GM21423 (cell line): ENCODE measurements around the gene ITGB2.

ENCODE experiments used
- ATAC-seq: cut with Tn5 transposase; IDR thresholded peaks from one replicate; pipeline ENCODE4 v1.9.1; 2021; ENCODE audit warnings: mild to moderate bottlenecking, moderate library complexity; ENCODE audit not compliant: unreplicated experiment

ITGB2 gene

DNA sequence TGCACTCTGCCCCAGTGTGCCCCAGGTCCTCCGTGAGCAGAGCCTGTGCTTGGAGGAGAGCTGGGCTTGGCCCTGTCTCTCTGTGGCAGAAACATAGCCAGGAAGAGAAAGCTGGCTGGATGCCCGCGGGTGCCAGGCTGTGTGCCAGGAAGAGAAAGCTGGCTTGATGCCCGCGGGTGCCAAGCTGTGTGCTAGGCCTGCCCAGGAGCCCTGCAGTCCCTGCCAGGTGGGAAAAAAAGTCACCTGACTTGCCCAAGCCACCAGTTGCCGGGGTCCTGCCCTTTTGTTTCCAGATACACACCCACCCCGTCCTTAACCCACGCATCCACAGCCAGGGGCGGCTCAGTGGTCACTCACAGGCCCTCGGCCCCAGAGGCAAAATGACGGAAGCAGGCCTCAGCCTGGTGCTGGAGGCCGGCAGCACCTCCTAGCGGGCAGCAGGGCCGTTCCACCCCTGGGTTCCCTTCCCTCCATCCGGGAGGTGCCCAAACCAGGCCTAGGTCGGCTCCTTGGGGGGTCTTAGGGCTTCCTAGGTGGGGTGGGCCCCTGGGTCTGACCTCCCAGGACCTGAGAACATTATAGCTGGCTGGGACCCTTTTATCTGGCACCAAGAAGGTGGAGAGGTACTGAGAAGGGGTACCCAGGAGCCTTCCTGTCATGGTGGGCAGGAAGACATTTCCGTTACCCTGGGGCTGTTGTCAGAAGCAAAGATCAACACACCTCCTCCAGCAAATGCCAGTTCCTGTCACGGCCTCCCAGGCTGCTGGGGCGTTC lies 9.1 kb downstream of the ITGB2 start:
- no peak for ATAC-seq

DNA sequence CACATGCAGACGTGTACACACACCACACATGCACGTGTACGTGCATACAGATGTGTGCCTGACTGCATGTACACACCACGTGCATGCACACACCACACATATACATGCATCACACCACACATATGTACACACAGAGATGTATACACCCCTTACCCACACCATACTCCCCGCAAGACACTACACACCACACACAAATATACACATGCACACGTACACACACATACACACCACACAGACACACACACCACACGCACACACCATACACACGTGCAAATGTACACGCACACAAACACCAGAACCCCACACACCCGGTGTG lies 9.7 kb downstream of the ITGB2 start:
- no peak for ATAC-seq

DNA sequence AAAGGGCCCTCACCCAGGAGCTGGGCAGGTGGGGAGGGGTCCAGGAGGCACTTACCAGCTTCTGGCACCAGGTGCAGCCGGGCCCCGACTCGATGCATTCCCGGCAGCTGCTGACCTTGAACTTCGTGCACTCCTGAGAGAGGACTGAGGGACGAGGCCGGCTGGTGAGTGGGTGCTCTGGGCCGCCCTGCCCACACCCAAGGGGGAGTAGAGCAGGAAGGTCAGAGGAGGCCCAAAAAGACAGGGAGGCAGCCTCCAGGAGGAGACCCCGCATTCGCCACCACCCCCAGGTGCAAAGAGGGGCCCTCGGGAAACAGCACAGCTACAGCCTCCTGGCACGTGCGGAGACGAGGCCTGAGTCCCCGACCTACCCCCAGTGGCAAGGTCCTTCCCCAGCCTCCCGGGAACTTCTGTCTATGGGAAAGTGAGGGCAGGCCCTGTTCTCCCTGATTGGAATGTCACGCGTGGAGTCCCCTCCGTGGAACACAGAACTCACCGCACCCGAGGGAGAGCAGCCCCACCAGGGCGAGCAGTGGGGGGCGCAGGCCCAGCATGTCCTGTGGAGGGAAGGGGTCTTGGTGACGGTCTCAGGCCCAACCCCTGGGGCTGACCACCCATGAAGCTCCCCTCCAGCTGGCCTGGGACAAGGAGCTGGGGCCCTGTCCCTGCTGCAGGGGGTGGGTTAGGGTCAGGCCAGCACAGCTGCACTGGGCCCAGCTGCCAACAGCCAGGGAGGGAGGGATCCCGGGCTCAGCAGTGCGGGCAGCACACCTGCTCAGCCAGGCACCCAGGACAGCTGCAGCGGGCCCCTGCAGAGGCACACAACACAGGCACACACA lies 10.3 kb downstream of the ITGB2 start:
- ATAC-seq: no peak

DNA sequence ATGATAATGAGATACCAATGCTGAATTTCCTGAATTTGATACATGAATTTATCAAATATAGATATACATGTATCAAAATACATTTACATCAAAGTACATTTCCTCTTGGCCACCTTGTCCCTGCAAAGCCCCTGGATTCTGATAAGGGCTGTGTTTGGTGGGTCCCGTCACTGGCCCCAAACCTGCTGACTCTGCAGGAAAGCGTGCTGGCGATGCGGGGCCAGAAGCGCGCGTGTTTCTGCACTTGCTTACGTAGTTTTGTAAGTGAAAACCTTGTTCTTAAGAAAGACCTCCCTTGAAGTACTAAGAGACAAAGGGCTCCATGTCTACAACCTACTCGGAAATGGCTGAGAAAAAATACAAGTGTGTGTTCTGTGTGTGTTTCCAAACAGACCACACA lies 11.0 kb downstream of the ITGB2 start:
- no peak for ATAC-seq

DNA sequence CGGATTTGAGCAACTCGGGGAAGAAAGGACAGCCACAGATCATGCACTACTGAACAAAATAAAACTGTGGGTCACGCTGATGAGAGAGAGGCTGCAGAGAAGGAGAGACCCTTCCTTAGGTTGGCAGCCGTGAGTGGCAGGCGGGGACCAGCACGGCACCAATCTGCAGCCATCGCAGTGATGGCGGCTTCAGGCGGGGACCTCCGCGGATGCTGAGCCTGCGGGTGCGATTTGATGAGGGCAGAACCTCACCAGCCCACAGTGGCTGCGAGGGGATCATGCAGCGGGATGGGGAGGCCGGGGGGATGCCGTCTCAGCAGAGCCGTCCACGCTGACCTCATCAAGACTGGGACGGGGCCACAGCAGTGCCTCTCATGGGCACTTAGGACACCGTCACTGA lies 11.8 kb downstream of the ITGB2 start:
- ATAC-seq: no peak

DNA sequence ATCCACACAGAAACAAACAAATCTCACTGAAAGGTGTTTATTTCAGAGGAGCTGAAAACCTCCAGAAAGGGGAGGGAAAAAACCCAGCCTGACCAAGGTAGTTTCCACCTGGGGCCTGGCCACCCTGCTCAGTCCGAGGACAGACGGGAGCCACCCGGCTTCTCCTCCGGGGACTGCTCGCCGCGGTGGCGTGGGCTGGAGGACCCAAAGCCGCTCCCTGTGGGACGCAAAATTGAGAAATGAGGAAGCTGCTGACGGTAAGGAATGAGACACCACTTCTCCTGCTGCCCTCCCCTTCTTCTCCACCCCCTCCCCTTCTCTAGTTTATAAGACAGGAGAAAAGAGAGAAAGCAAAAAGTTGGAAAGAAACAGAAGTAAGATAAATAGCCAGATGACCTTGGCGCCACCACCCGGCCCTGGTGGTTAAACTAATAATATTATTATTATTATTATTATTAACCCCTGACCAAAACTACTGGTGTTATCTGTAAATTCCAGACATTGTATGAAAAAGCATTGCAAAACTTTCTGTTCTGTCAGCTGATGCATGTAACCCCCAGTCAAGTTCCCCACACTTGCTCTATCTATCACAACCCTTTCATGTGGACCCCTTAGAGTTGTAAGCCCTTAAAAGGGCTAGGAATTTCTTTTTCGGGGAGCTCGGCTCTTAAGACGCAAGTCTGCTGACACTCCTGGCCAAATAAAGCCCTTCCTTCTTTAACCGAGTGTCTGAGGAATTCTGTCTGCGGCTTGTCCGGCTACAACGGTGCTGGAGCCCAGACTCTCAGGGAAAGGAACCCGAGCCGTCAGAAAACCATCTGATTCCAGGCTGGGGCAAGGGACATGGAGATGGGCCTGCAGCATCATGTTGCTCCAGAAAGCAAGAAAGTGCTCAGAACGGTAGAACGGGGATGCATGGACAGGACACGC lies 12.5 kb downstream of the ITGB2 start:
- ATAC-seq: no peak

DNA sequence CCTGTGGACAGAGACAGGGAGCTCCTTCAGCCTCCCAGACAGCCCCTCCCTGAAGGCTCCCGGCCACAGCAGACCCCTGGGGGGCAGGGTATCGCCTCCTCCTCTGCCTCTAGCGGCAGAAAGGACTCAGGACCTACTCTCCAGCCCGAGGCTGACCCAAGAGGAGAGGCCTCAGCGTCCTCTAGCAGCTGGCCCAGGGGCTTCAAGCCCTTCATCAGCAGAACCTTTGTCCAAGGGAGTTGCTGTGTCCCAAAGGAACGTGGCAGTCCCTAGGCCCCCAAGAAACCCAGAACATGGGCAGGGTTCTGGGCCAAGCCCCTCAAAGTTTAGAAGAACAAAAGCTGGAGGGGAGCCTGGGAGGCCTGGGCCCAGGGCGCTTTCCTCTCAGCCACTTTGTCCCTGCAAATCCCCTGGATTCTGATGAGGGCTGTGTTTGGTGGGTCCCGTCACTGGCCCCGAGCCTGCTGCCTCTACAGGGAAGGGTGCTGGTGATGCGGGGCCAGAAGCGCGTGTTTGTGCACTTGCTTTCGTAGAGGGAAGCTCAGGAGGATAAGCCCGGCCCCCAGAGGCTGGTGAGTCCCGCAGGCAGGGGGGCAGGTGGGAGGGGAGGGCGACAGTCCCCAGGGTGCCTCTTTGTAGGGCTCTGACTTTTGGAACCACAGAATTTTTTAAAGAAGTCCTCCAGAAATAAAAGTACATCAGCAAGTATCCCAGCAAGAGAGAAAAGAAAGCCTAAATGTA lies 13.3 kb downstream of the ITGB2 start:
- no peak for ATAC-seq

DNA sequence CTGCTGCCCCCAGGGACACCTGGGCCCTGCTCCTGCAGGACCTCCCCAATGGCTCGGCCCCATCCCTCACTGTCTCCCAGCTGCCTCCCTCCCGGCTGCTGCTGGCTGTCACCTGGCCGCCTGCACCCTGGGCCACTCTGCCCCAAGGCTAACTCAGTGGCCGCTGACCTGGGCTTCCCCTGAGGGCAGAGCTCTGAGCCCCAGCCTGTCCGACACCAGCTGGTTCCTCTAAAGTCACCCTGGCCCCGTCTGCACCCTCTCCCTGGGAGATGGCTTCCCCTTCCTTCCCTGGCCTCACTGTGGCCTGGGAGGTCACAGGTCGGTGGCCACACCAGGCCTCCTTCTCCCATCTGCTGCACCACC lies 15.0 kb downstream of the ITGB2 start:
- ATAC-seq: no peak

DNA sequence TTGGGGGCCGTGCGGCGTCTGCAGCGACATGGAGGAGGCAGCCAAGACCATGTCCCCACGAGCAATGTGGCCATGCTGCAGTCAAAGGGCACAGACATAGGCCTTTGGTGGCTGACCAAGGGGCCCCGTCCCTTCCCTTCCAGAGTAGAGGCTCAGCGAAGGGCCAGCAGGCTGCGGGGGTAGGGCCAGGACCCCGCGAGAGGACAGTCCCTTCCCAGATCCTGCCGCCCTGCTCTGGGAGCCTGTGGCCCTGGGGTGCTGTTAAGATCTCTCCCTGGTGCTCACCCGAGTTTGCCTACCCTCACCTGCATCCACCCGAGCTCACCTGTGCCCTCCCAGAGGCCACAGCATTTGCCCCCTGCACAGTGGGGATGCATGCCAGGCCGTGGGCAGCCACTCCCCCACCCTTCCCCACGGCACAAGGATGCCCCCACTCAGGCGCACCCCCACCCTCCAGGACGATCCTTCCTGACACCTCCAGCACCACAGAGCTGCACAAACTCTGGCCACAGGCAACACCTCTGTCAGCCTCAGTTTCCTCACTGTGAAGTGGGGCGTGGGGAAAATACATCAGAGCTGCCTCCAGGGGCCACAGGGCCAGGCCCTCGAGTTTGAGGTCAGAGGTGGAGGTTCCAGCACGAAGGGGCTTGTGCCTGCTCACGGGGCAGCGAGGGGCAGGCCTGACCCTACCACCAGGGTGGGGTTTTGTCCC lies 15.5 kb downstream of the ITGB2 start:
- ATAC-seq: no peak

DNA sequence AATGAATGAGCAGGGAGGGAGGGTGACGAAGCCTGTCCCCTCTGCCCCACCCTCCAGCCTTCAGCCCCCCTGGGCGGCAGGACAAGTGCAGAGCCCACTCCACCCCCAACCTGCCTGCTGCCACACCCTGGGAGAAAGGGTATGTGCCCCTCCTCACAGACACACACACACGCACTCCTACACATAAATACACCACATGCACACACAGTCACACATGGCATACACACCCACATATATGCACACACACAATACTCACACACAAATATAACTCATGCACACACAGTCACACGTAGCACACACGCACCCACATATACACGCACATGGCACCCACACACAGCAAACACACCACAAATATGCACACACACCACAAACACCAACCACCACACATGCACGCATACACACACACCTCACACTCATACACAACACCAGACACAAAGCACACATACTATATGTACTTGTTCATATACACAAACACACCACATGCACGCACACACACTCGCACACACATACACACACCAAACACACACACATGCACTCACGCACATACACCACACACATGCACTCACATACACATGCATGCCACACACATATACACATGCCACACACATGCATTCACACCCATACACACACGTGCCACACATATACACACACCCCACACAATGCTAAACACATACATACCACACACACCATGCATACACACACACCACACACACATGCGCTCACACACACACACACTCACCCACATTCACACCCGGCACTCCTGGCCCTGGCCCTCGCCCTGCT lies 16.4 kb downstream of the ITGB2 start:
- no peak for ATAC-seq

DNA sequence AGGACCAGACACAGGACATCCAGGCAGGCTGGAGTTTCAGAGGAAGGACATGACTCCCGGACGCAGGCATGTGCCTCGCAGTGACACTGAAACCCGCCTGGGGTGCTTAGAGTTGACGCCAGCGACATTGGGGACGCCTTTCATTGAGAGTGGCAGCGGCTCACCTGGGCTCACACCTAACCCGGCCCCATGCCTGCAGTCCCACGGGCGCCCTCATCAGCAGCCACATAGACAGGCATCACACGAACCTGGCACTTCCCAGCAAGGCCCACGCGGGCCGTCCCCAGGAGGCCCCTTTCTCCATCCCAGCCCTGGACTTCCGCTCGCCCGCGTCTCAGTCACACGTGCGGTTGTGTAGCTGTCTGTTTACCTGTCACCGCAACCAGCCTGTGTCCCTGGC lies 17.0 kb downstream of the ITGB2 start:
- ATAC-seq: no peak

DNA sequence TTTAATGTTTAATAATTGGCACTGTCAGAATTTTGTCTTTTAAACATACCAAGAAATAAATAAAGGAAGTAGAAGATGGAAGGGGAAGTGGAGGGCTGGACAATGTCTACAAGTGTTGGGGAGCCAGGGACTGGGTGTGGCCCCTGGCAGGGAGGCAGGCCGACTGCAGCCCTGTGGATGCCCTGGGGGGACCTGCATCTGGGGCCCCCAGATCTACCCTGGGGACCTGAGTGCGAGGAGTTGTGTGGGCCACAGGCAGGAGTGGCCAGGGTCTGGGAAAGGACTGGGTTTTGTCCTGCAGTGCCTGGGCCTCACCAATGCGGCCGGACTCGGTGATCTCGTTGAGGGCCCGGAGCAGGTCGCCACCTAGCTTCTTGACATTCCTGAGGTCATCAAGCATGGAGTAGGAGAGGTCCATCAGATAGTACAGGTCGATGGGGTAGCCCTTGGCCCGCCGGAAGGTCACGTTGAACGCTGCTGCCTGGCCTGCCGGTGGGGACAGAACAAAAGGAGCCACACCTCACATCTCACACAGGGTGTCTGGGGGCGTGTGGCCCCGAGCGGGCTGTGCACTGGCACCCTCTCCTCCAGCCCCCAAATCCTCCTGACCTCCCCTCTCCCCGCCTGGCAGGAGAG lies 17.5 kb downstream of the ITGB2 start:
- ATAC-seq: no peak

DNA sequence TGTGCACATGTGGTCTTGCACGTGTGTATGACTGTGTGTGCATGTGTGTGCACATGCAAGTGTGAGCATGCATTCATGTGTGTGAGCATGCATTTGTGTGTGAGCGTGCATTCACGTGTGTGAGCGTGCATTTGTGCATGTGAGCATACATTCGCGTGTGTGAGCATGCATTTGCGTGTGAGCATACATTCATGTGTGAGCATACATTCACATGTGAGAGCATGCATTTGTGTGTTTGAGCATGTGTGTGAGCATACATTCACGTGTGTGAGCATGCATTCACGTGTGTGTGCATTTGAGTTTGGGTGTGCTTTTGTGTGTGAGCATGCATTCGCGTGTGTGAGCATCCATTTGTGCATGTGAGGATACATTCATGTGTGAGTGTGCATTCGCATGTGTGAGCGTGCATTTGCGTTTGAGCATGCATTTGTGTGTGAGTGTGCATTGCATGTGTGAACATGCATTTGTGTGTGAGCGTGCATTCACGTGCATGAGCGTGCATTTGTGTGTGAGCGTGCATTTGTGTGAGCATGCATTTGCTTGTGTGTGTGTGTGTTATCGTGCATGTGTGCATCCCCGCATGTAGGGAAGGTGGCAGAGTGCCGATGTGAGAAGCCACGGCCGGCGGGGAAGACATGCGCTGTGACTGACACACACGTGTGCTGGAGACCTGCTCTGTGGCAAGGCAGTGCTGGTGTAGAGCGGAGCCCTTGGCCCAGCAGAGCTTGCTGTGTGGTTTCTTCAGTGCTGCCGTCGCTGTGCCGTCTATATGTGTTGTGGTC lies 18.2 kb downstream of the ITGB2 start:
- no peak for ATAC-seq

DNA sequence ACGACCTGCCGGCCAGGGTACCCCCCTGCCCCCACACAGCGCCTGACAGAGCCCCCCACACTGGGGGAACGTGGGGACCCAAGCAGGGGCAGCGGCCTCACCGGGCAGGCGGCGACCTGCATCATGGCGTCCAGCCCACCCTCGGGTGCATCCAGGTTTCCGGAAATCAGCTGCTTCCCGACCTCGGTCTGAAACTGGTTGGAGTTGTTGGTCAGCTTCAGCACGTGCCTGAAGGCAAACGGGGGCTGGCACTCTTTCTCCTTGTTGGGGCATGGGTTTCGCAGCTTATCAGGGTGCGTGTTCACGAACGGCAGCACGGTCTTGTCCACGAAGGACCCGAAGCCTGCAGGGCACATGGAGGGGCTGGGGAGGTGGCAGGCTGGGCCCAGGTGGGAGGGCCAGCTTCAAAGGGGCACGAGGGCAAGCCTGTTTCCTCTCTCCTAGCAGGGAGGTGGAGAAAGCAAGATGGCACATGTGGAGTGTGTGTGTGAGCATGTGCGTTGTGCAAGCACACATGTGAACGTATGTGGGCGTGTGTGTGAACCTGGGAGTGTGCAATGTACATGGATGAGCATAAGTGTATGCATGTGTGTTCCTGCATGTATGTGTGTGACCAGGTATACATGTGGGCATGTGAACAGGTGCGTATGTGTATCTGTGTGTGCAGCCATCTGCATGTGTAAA lies 19.2 kb downstream of the ITGB2 start:
- no peak for ATAC-seq

DNA sequence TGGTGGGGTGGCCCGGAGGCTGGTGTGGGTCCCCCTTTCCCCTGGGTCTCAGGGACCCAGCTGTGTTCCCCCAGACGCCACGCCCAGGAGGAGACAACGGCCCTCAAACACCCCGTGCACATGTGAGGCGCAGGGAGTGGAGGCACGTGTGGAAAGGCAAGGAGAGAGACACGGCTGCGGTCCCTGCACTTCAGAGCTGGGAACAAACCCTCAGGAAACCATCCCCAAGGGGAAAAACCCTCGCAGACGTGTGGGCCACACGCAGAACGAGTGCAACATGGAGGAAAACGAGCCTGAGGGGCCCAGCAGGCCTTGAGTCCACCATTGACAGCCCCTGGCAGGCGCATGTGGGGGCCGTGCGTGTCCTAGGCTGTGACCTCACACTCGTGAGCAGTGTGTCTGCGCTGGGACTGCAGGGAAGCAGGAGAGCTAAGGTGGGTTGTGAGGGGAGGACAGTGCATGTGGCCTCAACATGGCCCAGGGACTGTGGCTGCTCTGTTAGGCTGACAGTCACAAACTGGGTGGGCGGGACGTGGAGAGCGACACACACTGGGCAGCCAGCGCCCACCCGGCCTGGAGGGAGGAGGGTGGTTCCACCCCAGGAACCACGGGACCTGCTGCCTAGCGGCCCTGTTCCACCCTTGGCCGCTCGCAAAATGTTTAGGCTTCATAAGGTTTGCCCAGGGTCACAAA lies 20.0 kb downstream of the ITGB2 start:
- ATAC-seq: no peak

DNA sequence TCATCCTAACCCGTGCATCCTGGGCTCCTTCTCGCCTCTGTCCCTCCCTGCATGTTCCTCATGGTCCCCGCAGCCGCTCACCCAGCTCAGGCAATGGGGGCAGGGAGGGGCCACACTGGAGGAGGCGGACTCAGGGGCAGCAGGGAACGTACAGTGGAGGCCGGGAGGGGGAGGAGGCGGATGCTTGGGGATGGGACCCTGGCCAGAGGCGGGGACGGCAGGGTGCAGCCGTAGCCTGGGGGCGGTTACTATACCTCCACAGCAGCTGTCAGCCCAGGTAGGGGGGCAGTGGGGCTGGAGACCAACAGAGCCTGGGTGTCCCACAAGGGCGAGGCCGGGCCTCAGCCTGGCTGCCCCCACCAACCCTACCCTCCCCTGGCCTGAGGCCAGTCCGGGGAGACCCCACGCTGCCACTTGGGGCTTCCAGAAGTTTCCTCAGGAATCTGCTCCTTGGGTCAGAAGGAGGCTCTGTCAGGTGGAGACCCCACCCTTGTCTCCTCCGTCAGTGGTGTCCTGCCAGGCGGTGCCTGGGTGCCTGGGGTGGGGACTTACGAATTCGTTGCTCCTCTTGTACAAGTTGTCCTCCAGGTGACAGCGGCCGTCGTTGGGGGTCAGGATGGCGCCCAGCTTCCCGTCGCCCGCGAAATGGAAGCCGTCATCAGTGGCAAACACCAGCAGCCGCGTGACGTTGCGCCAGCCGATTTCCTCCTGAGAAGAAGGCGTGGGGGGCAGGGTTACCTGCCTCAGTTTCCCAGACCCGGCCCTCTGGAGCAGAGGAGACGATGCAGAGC lies 20.7 kb downstream of the ITGB2 start:
- no peak for ATAC-seq
